HG03139 (cell line): ENCODE results near the gene BMP7.

Experiments
- ATAC-seq: cut with Tn5 transposase; IDR thresholded peaks from one replicate; pipeline ENCODE4 v1.9.1; 2021; ENCODE audit not compliant: unreplicated experiment

BMP7 gene

GRCh38 chr20:57213924-57214323 lies 52.5 kb downstream of the BMP7 start:
- no peak for ATAC-seq

- ATAC-seq: no peak
Measured at GRCh38 chr20:57213291-57213690, 53.1 kb downstream of the BMP7 start.

DNA sequence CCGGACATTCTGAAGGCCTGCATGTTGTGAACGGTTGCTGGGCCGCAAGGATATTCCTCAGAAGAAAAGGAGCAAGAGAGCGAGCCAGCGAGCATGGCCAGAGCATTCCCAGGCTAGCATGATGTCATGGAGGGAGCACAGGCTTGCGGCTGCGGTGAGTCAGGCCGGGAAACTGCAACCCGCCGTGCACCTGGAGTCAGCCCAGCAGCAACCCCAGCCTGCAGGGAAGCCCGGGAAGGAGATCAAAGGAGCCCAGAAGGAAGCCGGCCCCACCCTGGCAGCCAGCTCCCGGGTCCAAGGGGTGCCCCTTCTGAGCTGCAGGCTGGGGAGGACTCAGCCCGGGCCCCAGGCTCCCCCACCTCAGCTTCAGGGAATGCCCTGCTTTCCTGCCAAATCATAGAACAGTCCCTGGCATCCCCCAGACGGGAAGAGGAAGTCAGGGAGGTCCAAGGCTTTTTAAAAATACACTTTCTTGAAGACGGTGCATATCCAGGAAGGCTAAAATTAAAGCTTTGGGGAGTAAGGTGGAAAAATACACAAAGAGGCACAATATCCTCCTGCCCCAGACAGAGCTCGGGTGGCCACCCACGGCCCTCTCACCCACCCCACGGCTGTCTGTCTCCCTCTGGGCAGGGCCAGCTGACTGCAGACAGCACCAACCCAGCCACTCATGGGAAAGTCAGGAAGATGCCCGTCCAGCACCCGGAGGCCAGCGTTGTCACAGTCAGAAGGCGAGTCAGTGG lies 53.7 kb downstream of the BMP7 start:
- no peak for ATAC-seq

GRCh38 chr20:57211908-57212533 lies 54.4 kb downstream of the BMP7 start:
- ATAC-seq: no peak

- no peak for ATAC-seq
Measured at GRCh38 chr20:57211406-57211805, 55.0 kb downstream of the BMP7 start.

DNA sequence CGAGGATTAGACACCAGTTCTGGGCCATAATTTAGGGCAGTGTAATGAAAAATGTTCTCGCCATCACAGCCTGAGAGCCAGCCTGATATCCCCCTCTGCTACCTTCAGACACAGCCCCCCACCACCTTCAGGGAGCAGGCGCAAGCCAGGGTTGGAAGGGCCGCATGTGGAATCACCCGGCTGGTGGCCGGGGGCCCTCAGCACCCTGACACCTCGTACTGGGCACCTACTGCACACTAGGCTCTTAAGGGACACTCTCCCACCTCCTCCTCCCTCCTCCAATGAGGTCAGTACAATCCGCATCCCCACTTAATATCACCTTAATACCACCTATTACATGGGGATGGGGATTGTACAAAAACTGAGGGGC lies 55.5 kb downstream of the BMP7 start:
- no peak for ATAC-seq

DNA sequence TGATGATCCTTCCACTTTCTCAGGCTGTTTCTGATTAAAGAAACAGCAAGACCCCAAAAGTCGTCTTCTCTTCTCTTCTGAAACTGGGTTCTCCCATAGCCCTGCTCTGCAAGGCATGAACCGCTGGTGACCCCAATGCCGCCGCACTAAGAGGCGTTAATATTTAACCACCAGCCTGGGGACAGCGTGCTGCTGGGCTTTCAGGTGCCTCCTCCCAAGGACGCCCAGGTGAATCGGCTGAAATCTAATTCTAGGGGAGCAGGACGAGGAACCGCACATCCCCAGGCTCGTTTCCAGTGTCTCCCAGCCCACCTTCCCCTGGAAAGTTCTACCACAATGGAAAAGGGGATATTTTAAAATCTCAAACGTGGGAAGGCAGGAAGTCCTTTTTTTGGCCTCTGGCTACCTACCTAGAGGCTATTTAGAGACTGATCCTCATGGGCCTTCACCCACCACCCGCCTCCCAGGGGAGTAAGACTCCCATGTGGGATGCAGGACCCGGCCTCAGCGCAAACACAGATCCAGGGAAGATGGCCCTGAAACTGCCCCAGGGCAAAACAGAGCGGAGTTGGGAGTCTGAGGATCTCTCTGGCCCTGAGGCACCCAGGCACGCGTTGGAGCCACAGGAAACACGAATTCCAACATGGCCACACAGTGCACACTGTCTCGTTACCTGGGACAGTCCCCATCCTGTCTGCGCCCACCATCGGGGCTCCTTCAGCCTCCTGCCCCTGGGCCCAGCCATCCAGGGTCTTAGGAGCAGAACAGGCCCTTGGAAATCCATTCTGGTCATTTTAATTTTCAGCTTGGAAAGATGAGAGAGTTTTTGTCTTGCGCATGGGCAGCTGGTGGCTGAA lies 56.2 kb downstream of the BMP7 start:
- ATAC-seq: no peak

GRCh38 chr20:57209413-57209812 lies 57.0 kb downstream of the BMP7 start:
- ATAC-seq: no peak

- no peak for ATAC-seq
Measured at GRCh38 chr20:57208198-57208597, 58.2 kb downstream of the BMP7 start.

DNA sequence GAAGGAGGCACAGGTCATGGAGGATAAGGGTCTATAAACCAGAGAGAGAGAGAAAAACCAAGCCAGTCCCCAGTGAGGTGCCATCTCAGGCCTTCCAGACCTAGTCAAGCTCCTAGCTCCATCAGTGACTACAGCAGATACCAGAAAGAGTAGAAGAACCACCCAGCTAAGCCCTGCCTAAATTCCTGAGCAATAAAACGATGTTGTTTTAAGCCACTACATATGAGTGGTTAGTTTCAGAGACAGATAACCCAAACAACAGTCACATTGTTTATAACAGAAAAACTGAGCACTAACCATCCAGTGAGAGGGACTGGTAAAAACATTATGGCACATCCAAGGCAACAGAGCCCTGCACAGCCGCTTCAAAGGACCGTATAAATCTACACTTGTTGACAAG lies 59.2 kb downstream of the BMP7 start:
- no peak for ATAC-seq

- no peak for ATAC-seq
Measured at GRCh38 chr20:57205606-57206219, 60.7 kb downstream of the BMP7 start.

DNA sequence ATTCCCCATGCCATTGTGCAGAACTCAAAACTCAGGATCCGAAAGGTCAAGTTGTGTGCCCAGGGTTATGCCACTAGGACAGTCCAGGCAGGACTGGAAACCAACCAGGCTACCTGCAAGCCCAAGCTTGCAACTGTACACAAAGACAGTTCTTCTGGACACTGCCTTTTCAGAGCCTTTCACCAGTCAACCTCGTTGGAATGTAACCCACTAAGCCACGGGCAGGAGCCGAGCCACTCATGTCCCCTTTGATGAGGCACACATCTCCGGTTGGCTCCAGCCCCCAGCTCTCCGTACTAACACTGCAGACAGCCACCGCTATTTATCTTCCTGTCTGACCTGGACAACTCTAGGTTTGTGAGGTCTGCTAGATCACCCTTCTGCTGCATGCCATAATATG lies 62.5 kb downstream of the BMP7 start:
- no peak for ATAC-seq

DNA sequence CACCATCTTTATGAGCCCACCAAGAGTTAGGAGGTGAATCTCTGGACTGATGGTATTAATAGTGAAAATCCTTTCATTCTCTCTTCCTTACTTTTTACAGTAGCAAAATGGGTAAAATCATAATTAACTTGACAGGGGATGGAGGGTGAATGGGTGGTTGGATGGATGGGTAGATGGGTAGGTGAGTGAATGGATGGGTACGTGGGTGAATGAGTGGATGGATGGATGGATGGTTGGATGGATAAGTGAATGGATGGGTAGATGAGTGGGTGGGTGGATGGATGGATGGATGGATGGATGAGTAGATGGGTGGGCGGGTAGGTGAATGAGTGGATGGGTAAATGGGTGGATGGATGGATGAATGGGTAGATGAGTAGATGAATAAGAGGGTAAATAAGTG lies 63.2 kb downstream of the BMP7 start:
- no peak for ATAC-seq

GRCh38 chr20:57202309-57202708 lies 64.1 kb downstream of the BMP7 start:
- ATAC-seq: no peak

DNA sequence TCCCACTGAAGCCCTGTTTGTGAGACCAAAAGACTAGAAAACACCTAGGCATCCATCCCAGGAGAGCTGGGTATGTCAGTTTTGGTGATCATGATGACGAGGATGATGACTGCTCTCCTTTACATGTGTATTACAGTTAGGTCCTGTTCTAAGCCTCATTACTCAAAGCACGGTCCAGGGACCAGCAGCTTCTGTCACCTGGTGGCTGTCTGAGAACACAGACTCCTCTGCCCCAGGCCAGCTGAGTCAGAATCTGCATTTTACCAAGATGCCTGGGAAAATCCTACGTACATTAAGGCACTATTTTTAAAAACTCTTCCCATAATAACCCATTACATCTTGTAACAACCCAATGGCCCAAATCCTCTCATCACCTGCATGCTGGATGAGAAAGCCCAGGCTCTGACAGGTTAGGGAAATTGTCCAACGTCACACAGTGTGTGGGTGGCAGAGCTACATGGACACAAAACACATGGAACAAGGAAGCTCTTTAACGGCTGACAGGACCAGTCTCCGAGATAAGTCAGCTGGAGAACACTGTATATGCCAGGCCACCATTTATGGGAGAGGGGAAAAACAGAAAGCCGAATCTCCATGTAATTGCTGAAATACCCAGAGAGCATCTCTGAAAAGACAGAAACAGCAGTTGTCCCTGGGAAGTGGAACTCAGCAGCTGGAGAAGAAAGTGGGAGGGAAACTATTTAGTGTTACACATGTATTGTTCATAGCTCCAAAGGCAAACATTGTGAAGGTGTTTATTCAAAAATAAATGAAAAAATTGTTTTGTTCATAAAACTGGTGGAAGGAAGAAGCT lies 65.4 kb downstream of the BMP7 start:
- ATAC-seq: no peak

DNA sequence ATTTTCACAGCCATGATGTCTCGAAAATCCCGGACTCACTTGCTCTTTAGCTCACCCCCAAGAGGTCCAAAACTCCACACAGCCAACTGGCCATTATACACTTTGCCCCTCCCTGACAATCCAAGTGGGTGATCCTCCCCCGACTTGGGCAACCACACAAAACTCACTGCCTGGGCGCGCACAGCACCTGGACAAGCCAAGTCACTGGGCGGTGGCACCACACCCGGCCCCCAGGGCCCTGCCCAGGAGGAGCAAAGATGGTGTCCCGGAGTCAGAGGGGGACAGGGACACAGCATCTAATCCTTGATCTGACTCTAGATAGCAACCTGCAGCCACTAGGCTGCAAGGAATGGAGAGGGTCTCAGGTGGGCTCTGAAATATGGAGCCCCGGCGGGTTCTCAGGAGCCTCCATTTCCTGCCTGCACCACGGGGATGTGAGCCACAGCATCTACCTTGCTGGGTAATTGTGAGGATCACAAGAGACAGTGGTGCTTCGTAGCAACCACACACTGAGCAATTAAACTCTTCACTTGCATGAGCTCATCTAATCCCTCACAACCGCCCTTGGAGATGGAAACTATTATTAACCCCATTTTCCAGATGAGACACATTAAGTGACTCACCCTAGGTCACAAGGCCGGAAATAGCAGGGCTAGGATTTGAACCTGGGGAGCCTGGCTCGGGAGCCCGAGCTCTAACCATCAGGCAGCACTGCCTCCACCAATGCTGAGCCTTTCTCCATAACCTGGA lies 66.6 kb downstream of the BMP7 start:
- ATAC-seq: no peak

DNA sequence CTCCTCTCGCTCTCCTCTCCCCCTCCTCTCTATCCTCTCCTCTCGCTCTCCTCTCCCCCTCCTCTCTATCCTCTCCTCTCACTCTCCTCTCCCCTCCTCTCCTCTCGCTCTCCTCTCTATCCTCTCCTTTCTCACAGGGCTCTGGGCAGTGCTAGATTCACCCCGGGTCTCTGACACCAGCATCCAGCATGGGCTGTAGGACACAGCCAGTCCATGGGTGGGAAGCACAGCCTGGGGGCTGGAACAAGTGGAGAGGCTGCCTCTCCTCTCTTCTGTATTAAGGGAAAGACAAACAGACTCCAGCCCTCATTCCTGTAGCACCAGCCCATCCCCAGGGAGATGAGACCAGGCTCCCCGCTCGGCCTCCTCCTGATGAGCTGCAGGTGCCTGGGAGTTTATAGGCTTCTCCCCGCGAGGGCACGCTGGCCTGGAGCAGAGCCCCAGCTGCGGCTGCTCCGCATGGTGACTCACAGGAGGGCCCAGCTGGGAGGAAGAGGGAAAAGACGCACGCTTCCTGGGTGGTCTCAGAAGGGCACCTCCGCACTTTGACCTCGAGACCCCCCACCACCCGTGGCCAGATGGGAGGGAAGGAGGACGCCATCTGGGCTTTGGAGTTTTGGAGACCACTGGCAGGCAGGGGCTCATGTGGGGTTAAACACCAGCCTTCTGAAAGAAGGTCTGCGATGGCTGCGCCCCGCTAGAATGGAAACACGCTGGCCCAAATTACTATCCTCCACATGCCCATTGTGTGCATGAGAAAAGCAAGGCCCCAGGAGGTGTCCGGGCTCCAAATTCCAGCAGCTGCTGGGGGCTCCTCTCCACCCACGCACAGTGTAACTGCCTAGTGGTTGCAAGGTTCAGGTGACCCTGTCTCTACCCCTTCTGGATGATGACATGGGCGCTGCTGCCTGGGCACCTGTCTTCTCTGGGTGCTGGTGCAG lies 68.0 kb downstream of the BMP7 start:
- ATAC-seq: no peak

- no peak for ATAC-seq
Measured at GRCh38 chr20:57197352-57198131, 68.9 kb downstream of the BMP7 start.
